ENCODE results near the gene NT5M. TPM values are rescaled to one million over a fixed set of nuclear protein-coding genes. Genes with fewer than 3 reads are reported as not detected.
A peak's percentile ranks its signal among the peaks of the same experiment; 100 is the strongest.

NT5M gene
- total RNA-seq, 1 experiment from 2014 or later = 6.6 TPM

GRCh38 chr17:17346428-17347233 lies 43.5 kb downstream of the NT5M start:
- Histone ChIP-seq H3K18ac (ENCODE audit: insufficient read length, low read depth, low read length) (no peak overlapping the region), H2BK20ac (ENCODE audit: low read depth, low read length, poor library complexity, severe bottlenecking) (no peak overlapping the region), H2BK120ac (ENCODE audit: low read depth, low read length, poor library complexity, severe bottlenecking) (no peak overlapping the region), H3K27me3 (ENCODE audit: insufficient read depth, low read length) (no peaks in the 10 kb centered on the region), H2BK15ac (ENCODE audit: low read depth, low read length) (no peak overlapping the region), H3K4me1 (ENCODE audit: insufficient read depth, low read length) (no peaks in the 10 kb centered on the region), H2BK5ac (ENCODE audit: insufficient read length, low read length) (no peak overlapping the region), H4K91ac (ENCODE audit: insufficient read length, low read depth, low read length) (no peak overlapping the region), H2AFZ (ENCODE audit: low read length) (no peak overlapping the region), H4K20me1 (ENCODE audit: control insufficient read depth, insufficient read depth, insufficient read length) (peaks cover 3% of the 10 kb centered on the region), H3K23ac (ENCODE audit: insufficient read length, low read depth, low read length) (no peak overlapping the region), H3K4me2 (ENCODE audit: insufficient read depth, insufficient read length, low read length) (no peak overlapping the region), H3K14ac (ENCODE audit: insufficient read depth, low read length) (no peak overlapping the region; the same call in 1 of the 2 replicates), H4K8ac (replicated peaks; ENCODE audit: insufficient read length, low read depth, low read length) (no peak overlapping the region), H3K23me2 (ENCODE audit: insufficient read length, low read depth, low read length, poor library complexity, severe bottlenecking) (no peaks in the 10 kb centered on the region), H2BK12ac (ENCODE audit: insufficient read length, low read depth, low read length) (no peak overlapping the region), H3K79me1 (ENCODE audit: insufficient read depth, low read depth, low read length, poor library complexity, severe bottlenecking) (no peaks in the 10 kb centered on the region), H2AK5ac (ENCODE audit: insufficient read length, low read length) (no peak overlapping the region), H3K79me2 (ENCODE audit: insufficient read depth, low read length) (no peaks in the 10 kb centered on the region), H3T11ph (ENCODE audit: low read length) (no peak overlapping the region), H3K56ac (ENCODE audit: insufficient read length, low read depth, low read length) (no peak overlapping the region), H3K27ac (ENCODE audit: insufficient read length, low read depth, low read length) (no peak overlapping the region), H3K4ac (ENCODE audit: low read depth, low read length) (no peak overlapping the region), H3K9ac (ENCODE audit: extremely low read depth, insufficient read length, low read length) (no peak overlapping the region), H3K9me3 (ENCODE audit: control insufficient read depth, low read depth, low read length) (no peaks in the 10 kb centered on the region), H4K5ac (ENCODE audit: insufficient read length, low read depth, low read length) (no peak overlapping the region)
- H3K9me3 Mint-ChIP-seq = no peaks in the 10 kb centered on the region
- no peaks in the 10 kb centered on the region for H3K27me3 Mint-ChIP-seq (ENCODE audit: low read depth)
- H3K4me1 Mint-ChIP-seq = peaks cover 3 to 8% of the 10 kb centered on the region in 2 experiments
- H3K4me3 Mint-ChIP-seq = no peak overlapping the region
- H3K36me3 Mint-ChIP-seq (ENCODE audit: insufficient read depth in 1 of 3, low read depth in 3 of 3) = no peaks in the 10 kb centered on the region
- TF ChIP-seq CTCF (conservative IDR thresholded peaks at IDR 0.05) = no peak
- DNase-seq = peak; percentile 31
- no CpG with 5 or more reads among the region's 31 CpGs for WGBS (ENCODE audit: extremely low coverage, insufficient read length, low lambda C conversion rate)
- H3K27ac Mint-ChIP-seq = no peak overlapping the region

All from H9 (cell line).